Heart left ventricle (tissue), 16 donors: ENCODE results near the gene TRIM27. TPM values are rescaled to one million over a fixed set of nuclear protein-coding genes. Genes with fewer than 3 reads are reported as not detected.

Experiments used
- ATAC-seq, 4 donors: fragments of 200-7000 bp; cut with Tn5 transposase; one replicate each; pipeline ENCODE4 v1.9.1; 2020 to 2022; ENCODE audit warnings: moderate library complexity in 4 of 4, mild to moderate bottlenecking in 3 of 4, moderate number of reproducible peaks in 1 of 4
- DNase-seq, 5 donors: peaks; one replicate each; pipeline ENCODE4 v3.0.0-alpha.2; 2020
- H3K27ac ChIP-seq, 12 donors: fragments of 200-600 bp; sonication (generic) in 4 of 12; one replicate each; pipeline versions ENCODE4 v1.5.0 to v1.8.0; 2016 to 2022; ENCODE audit warnings: mild to moderate bottlenecking in 2 of 12
- H3K27me3 ChIP-seq, 9 donors: fragments of 200-600 bp; sonication (generic) in 2 of 9; one replicate each; pipeline versions ENCODE4 v1.5.1 to v1.8.0; 2016 to 2022; ENCODE audit warnings: mild to moderate bottlenecking in 3 of 9
- H3K36me3 ChIP-seq, 9 donors: fragments of 200-600 bp; sonication (generic) in 2 of 9; one replicate each; pipeline versions ENCODE4 v1.5.0 to v1.8.0; 2018 to 2022; ENCODE audit warnings: mild to moderate bottlenecking in 2 of 9
- H3K4me1 ChIP-seq, 12 donors: fragments of 200-600 bp; sonication (generic) in 4 of 12; one replicate each; pipeline versions ENCODE4 v1.5.0 to v1.8.0; 2016 to 2022; ENCODE audit warnings: mild to moderate bottlenecking in 3 of 12
- H3K4me3 ChIP-seq, 12 donors: fragments of 200-600 bp; sonication (generic) in 4 of 12; one replicate each; pipeline versions ENCODE4 v1.5.0 to v1.8.0; 2017 to 2022; ENCODE audit warnings: mild to moderate bottlenecking in 9 of 12, moderate library complexity in 4 of 12
- H3K9me3 ChIP-seq, 12 donors: fragments of 200-600 bp; sonication (generic) in 4 of 12; one replicate each; pipeline versions ENCODE4 v1.5.0 to v1.8.0; 2016 to 2022; ENCODE audit warnings: mild to moderate bottlenecking in 1 of 12
- CTCF ChIP-seq, 12 donors: fragments of 200-600 bp; sonication (generic) in 4 of 12; IDR thresholded peaks; one replicate each; pipeline versions ENCODE4 v1.5.0 to v1.8.0; 2018 to 2022; ENCODE audit warnings: antibody characterized with exemption in 12 of 12, mild to moderate bottlenecking in 5 of 12
- POLR2A ChIP-seq, 2 donors: fragments of 450-650 bp; IDR thresholded peaks; one replicate each; pipeline ENCODE4 v1.6.1; 2017; ENCODE audit warnings: antibody characterized with exemption in 2 of 2, mild to moderate bottlenecking in 2 of 2, moderate library complexity in 2 of 2
- WGBS, 4 donors: extraction: QIAGEN DNeasy Blood & Tissue Kit in 2 of 4; methylation state at CpG; one replicate each; pipeline versions ENCODE4 v1.1.5 to v1.1.7; 2013 to 2018; 5-methylcytosine and 5-hydroxymethylcytosine counted together
- intact Hi-C, 10 donors: fragments of 100-400 bp; cut with DNase I; formaldehyde crosslinking; loops; one replicate each; pipeline versions ENCODE4 v1.11.1 to v1.14.2; 2022
- polyA plus RNA-seq, 2 donors: library from polyadenylated mRNA; stranded (reverse); fragments of 200-250 nt; gene quantifications; one replicate each; pipeline ENCODE4 v1.2.3, GENCODE V29; 2013
- total RNA-seq, 9 donors: library from RNA; depleted of rRNA in 2 of 9; stranded (reverse); fragments of >200 nt in 2 of 9; fragmentation: NEBNext Ultra II Directional in 3 of 9; extraction: Animal tissue kit (Norgen Biotek cat#: 25700) in 3 of 9; gene quantifications; one replicate each; pipeline versions ENCODE4 v1.1.0 to v1.2.4, GENCODE V29; 2016 to 2023
- donor health status: ischemic (EF 13 %, LVEDD 7.1; RV severe dilation, severe dysfunction).
- donor health status: healthy with polysubstance abuse.
- donor health status: DM: no; HTN: yes; CAD: no.
- donor health status: DM: no; HTN: no; CAD: no.
- donor health status: ischemic (EF 25% LVEDD 6.9; RV normal size, moderate dysfunction).
- donor health status: ischemic (EF 25% LVEDD 5.7; RV mildly dilated, moderate dysfunction).
- donor health status: healthy.
- donor health status: DM: yes; HTN: yes; CAD: no.
- donor health status: ischemic (EF 35%, LVEDD 5.7; RV mildly dilated, moderate dysfunction).
- donor health status: nonischemic (EF 11% LVEDD 7.7; RV severe dilation, severe dysfunction).
- donor health status: DM: yes; HTN: yes; CAD: no.
- donor health status: PGD.
- donor health status: ischemic (EF 29% LVEDD 5.4; RV normal size, mild dysfunction).
- donor health status: nonischemic (EF 23%, LVEDD 6.1; RV moderate dilation, normal function).

The TRIM27 gene
- total and polyA plus RNA-seq, 11 donors, result 14.7 to 37.7 (median 19.8) TPM

- Histone ChIP-seq H3K9me3 (no peaks in the 10 kb centered on the region), H3K36me3 (peaks cover 0 to 52% (median 47%) of the 10 kb centered on the region in 9 donors), H3K4me1 (peaks cover 0 to 59% (median 19%) of the 10 kb centered on the region in 12 donors), H3K27me3 (no peaks in the 10 kb centered on the region), H3K27ac (peak overlapping the region in 11 of 12 donors; percentile 93 to 98 (median 96)), H3K4me3 (peak overlapping the region; percentile 85 to 100 (median 90))
- intact Hi-C loops, result loop anchor here in 6 of 10 donors (2.0 to 10.0 kb wide), 3 partner anchors 25 to 63 kb away; no protein-coding TSS in a partner anchor
- no peak for DNase-seq
- no peak for ATAC-seq
- 40 to 44% (median 42%) methylated on average over 10 of the region's 10 CpGs for WGBS, 4 donors
- TF ChIP-seq POLR2A (IDR thresholded peaks at IDR 0.05) (no peak), CTCF (IDR thresholded peaks at IDR 0.05) (no peak)
Observed at GRCh38 chr6:28922004-28922820, 1.6 kb downstream of the TRIM27 start.

GRCh38 chr6:28920281-28920680, 3.5 kb downstream of the TRIM27 start:
- Histone ChIP-seq H3K4me1 (peaks cover 0 to 68% (median 19%) of the 10 kb centered on the region in 12 donors), H3K4me3 (no peak overlapping the region), H3K9me3 (no peaks in the 10 kb centered on the region), H3K27ac (no peak overlapping the region), H3K27me3 (no peaks in the 10 kb centered on the region), H3K36me3 (peaks cover 0 to 72% (median 66%) of the 10 kb centered on the region in 9 donors)
- WGBS, 4 donors, result 97 to 100% (median 98%) methylated on average over 1 of the region's 1 CpG
- TF ChIP-seq CTCF (IDR thresholded peaks at IDR 0.05) (no peak), POLR2A (IDR thresholded peaks at IDR 0.05) (no peak)
- no peak for DNase-seq
- intact Hi-C loops, result loop anchor here in 4 of 10 donors (5.0 to 10.0 kb wide), 2 partner anchors 38 to 65 kb away; no protein-coding TSS in a partner anchor
- no peak for ATAC-seq

- WGBS, 4 donors, result 75 to 95% (median 86%) methylated on average over 2 of the region's 2 CpGs
- Histone ChIP-seq H3K4me3 (no peak overlapping the region), H3K36me3 (peaks cover 0 to 100% (median 100%) of the 10 kb centered on the region in 9 donors), H3K9me3 (no peaks in the 10 kb centered on the region), H3K4me1 (peaks cover 0 to 36% (median 0%) of the 10 kb centered on the region in 12 donors), H3K27me3 (no peaks in the 10 kb centered on the region), H3K27ac (no peak overlapping the region)
- ATAC-seq (no peak), DNase-seq (no peak)
- intact Hi-C loops, result no loop called here
- TF ChIP-seq CTCF (IDR thresholded peaks at IDR 0.05), result no peak
- no peak for TF ChIP-seq POLR2A (IDR thresholded peaks at IDR 0.05)
Observed at GRCh38 chr6:28914941-28915340, 8.8 kb downstream of the TRIM27 start.

GRCh38 chr6:28910901-28911690, 12.7 kb downstream of the TRIM27 start:
- Histone ChIP-seq H3K4me1 (peaks cover 0 to 22% (median 0%) of the 10 kb centered on the region in 12 donors), H3K27ac (no peak overlapping the region), H3K4me3 (no peak overlapping the region), H3K9me3 (no peaks in the 10 kb centered on the region), H3K27me3 (no peaks in the 10 kb centered on the region), H3K36me3 (peaks cover 0 to 100% (median 100%) of the 10 kb centered on the region in 9 donors)
- intact Hi-C loops, result no loop called here
- ATAC-seq, result peak in 1 of 4 donors; percentile 28
- DNase-seq, result no peak
- TF ChIP-seq POLR2A (IDR thresholded peaks at IDR 0.05), result no peak
- no peak for TF ChIP-seq CTCF (IDR thresholded peaks at IDR 0.05)
- 72 to 83% (median 79%) methylated on average over 3 of the region's 3 CpGs for WGBS, 4 donors
